Frontal cortex (tissue), 4 donors: ENCODE measurements around the gene ITPA. TPM values are rescaled to one million over a fixed set of nuclear protein-coding genes. Genes with fewer than 3 reads are reported as not detected.
"Not testable (repeated sequence)": the region's sequence is repeated elsewhere in the genome, so short reads cannot be mapped to it uniquely, and the experiment has no call there.

Source experiments
- DNase-seq, 2 donors: peaks; one replicate each; pipeline ENCODE4 v3.0.0; 2012; ENCODE audit warnings: low spot score in 2 of 2
- FAIRE-seq: peaks from 2 replicates; lab custom pipeline; 2012; peaks lifted over from hg19 to GRCh38; lab: Jason Lieb, UNC
- total RNA-seq: library from RNA; depleted of rRNA; stranded (reverse); fragments of >200 nt; gene quantifications from one replicate; pipeline ENCODE4 v1.2.3, GENCODE V29; 2014
- donor health status: control.
- donor health status: control.
- donor health status: control.

The ITPA gene
- total RNA-seq, 1 donor from 2014 or later: 47.3 TPM

DNA sequence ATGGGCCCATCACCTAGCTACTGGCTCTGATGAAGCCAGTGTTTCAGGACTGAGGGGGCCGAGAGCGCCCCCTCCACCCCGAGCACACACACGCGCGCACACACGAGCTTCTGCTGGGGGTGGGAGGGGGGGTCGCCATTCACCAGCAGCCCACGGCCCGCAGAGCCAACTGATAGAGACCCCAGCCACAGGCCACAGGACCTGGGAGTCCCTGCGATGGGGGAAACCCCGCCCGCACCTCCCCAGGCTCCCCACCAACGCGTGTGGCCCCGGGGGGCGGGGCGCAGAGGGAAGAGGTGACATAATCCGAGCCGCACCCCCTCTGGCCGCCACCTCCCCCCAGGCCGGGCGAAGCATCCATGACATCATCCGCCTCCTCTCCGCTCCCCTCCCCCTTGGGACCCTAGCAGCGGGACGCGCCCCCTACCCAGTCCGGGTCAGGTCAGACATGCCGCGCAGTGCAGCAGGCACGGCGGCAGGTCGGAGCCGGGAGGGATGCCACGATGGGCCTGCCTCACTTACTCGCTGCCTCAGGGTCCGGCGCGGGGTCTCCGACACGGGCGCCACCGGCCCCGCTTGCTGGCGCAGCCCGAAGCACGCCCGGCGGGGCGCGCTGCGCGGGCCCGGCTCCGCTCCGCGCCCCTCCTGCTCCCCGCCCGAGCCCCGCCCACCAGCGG is 36.2 kb upstream of the ITPA start, which contains the start of gene LZTS3:
Gene LZTS3 (minus strand): TSS at position 617 of the 677 bp plus-strand sequence. CDS start 6,386 bp downstream, outside the sequence.
- peak; percentile 79 to 88 for DNase-seq
- no peak for FAIRE-seq

DNA sequence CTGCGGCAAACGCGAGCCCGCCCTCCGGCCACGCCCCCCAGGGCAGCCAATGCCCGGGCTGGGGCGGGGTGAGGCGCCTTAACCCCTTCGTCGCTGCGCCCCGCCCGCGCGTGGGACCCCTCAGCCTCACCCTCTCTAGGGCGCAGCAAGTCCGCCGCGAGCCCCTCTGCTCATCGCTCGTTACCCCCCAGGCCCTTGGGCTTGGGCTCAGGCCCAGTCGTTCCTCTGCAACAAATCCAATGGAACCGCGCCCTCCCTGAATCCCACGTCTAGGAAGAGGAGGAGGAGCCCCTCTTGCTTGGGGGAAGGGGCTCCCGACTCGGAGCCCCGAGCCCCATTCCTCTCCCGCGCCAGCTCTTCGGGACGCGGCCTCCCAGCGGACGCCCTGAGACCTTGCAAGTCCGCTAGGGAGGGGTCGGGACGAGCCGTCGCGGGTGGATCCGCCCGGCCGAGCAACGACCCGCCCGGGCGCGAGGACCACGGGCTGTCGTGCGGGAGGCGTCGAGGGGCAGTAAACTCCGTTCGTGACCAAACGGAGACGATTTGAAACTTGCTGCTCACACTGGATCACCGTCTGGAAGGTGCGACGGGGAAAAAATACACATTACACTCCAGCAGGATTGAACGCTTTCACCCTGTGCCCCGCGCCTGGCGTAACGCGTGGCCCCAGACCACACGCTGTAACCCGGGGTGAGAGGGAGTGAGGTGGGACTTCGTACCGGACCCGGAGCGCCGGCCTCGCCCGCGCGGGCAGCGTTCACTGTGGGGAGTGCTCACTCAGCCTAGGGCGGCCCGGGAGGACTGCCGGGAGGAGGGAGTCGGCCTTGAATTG is 35.5 kb upstream of the ITPA start:
- FAIRE-seq (no peak), DNase-seq (peak; percentile 98 to 99)

GRCh38 chr20:3174442-3175261 is 34.6 kb upstream of the ITPA start:
- no peak for DNase-seq
- FAIRE-seq: no peak

- DNase-seq: no peak
- no peak for FAIRE-seq
Observed at GRCh38 chr20:3175270-3175669, 34.0 kb upstream of the ITPA start.

DNA sequence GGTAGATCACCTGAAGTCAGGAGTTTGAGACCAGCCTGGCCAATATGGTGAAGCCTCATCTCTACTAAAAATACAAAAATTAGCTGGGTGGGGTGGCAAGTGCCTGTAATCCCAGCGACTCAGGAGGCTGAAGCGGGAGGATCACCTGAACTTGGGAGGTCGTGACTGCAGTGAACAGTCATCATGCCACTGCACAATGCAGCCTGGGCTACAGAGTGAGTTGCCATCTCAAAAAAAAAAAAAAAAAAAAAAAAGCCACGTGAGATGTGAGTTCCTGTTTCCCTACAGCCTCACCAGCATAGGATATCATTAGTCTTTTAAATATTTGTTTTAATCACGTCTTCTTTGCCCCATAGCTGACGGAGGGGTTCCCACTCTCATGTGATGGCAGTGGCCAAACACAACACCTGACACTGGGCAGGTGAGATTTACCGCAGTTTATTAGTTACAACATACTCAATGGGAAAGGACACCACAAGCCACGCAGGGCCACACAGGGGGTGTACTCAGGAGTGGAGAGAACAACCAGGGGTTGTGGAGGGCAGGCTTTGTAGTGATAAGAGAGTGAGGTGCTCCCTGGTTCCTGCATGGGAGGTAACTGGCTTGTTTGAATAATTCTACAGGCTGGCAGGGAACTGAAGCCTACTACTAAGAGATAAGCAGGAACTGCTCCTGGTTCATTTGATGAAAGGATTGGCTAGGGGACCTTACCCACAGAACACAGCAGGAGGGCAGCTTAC is 31.4 kb upstream of the ITPA start:
- FAIRE-seq: no peak
- DNase-seq: no peak

DNA sequence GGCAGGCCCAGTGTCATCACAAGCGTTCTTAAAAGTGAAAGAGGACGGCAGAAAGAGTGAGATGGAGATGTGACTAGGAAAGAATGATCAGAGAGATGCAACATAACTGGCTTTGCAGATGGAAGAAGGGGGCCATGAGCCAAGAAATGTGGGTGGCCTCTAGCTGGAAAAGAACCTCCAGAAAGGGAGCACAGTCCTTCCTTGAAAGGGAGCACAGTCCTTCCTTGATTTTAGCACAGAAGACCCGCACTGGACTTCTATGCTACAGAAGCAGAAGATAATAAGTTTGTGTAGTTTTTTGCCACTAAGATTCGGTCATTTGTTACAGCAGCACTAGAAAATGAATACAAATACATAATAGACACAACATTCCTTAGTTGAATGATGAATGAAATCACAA is 29.0 kb upstream of the ITPA start:
- no peak for DNase-seq
- FAIRE-seq: no peak

- FAIRE-seq (no peak), DNase-seq (no peak)
Observed at GRCh38 chr20:3181270-3181669, 28.0 kb upstream of the ITPA start.

GRCh38 chr20:3182429-3182828 is 26.9 kb upstream of the ITPA start:
- DNase-seq, FAIRE-seq: not testable (repeated sequence)

- no peak for FAIRE-seq
Observed at GRCh38 chr20:3183896-3184612, 25.2 kb upstream of the ITPA start.

GRCh38 chr20:3187861-3188260 is 21.4 kb upstream of the ITPA start:
- not testable (repeated sequence) for DNase-seq, FAIRE-seq

More at GRCh38 chr20:3183896-3184612, 25.2 kb upstream of the ITPA start:
- DNase-seq: no peak

- no peak for DNase-seq
- FAIRE-seq: no peak
Observed at GRCh38 chr20:3188823-3189413, 20.4 kb upstream of the ITPA start.

DNA sequence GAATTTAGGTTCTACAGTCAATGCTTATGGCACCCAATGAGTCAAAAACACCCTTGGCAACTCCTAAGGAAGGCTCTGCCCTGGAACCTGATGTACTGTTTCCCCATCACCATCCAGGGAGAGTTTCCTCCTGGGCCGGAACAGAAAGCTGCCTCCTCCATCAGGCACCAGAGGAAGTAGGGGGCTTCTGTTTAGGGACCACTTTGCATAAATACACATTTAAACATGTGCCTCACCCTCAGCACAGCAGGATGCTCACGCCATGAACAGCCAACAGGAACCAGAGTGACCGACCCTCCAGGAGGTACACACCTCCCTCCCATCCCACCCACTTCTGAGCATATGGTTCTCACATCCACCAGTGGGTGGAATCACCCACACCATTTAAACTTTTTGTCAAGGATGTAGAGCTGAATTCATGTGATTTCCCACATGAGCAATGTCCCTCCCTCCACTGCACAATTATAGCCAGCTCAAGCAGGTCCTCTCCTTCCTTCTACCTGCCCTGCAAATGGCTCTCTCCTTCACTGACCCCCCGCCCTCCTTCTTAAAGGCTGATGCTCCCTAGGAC is 19.7 kb upstream of the ITPA start:
- DNase-seq (peak in 1 of 2 donors; percentile 7), FAIRE-seq (no peak)

DNA sequence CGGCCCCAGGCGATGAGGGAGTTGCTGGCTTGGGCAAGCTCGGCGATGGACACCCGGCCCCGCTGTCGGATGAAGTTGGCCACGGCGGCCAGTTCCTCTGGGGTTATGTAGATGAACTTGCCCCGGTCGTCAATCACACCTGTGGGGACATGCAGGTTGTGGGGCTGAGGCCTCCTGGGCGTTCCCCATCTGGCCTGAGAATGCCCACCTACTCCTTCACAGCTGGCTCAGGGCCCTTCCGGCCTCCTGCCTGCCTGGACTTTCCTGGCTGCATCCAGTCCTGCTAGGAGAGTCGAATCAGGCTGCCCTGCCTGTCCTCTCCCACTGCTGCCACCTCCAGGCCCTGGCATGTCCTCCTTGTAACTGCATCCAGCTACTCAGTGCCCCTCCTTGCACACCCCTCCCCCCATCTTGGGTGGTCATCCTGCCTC is 18.6 kb upstream of the ITPA start:
- DNase-seq (no peak), FAIRE-seq (no peak)

DNA sequence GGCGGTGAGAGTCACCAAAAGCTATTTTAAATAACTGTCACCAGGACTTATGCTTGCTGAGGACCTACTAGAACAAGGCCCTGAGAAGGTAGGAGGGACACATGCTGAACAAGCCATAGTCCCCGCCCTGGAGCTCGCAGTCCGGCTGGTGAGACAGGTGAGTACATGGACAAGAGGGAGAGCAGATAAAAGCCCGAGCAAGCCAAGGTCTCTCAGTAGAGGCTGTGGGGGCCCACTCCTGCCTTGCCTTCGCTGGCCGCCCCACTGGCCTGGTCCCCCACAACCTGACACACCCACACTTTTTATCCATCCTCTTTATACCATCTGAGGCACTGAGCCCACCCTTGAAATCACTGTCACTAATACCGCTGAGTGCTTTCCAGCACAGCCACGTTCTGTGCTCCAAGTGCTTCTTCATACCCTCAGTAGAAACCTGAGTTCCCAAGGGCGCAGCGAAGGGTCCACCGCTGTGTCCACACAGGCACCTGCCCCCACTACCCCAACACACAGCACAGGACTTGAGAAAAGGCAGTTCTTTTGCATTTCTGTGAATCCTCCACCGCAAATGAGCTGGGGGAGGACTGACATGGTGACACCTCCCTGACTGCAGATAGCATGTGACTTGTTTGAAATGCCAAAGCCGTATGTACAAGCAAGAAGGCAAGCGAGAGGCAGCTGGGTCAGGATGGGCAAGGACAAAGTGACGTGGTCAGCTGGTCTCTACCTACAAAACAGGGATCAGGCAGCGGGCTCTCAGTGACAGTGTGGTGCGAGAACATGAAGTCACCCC is 16.9 kb upstream of the ITPA start:
- no peak for DNase-seq
- no peak for FAIRE-seq

DNA sequence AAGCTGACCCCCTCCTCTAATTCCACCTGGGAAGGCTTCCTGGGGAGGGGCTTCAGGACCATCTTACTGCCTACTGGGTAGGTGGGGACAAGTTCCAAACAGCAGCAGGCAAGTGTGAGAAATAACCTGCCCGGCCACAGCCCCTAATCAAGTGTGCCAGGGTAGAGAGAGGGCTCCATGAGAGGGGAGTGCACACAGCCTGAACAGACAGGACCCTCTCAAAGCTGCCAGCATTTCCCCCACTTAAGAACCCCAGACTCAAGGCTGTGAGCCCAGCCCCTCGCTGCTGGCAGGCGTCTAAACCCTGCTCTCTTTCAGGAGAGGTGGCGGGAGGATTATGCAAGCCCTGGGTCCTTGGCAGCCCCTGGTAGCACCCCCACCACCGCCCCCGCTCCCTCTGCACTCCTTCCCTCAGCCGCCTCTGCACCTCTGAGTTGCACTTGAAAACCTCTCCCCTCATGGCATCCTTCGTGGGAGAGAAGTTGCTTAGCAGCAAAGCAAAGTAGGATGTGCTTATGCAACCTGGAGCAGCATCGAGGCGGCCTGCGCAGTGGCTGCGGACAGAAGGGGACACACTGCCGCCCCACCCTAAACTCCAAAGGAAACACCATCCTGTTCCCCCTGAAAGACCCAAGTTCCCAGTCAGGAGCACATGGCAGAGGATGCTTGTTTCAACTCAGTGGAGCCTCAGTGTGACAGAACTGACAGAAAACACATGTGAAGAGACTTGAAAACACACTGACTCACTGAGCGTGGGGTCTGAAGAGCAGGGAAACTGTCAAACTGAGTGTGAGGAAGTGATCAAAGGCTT is 15.3 kb upstream of the ITPA start:
- peak in 1 of 2 donors; percentile 19 for DNase-seq
- no peak for FAIRE-seq

- DNase-seq: no peak
- FAIRE-seq: no peak
Observed at GRCh38 chr20:3194617-3195280, 14.5 kb upstream of the ITPA start.
